HL-60 (cell line): ENCODE measurements around the gene DUSP1.

ENCODE experiments used
- CTCF ChIP-seq: IDR thresholded peaks from one replicate; pipeline ENCODE4 v1.5.1; 2011; ENCODE audit warnings: low read length, control low read depth, inconsistent platforms; ENCODE audit not compliant: insufficient read depth
- GABPA ChIP-seq: IDR thresholded peaks from 2 replicates; pipeline ENCODE4 v1.6.1; 2012; ENCODE audit warnings: low read depth
- REST ChIP-seq: IDR thresholded peaks from 2 replicates; pipeline ENCODE4 v1.6.1; 2012; ENCODE audit warnings: low read depth; ENCODE audit not compliant: insufficient replicate concordance
- SPI1 ChIP-seq: IDR thresholded peaks from 2 replicates; pipeline ENCODE4 v1.6.1; 2012; ENCODE audit warnings: low read depth, mild to moderate bottlenecking, borderline replicate concordance

- no peak for TF ChIP-seq CTCF
- TF ChIP-seq REST = no peak
- TF ChIP-seq GABPA = no peak
- no peak for TF ChIP-seq SPI1
Observed at GRCh38 chr5:172756764-172757393, 14.1 kb downstream of the DUSP1 start.
